HG03558 (cell line): ENCODE data around the gene TET3.
A peak's percentile ranks its signal among the peaks of the same experiment; 100 is the strongest.

Source experiments
- ATAC-seq: cut with Tn5 transposase; IDR thresholded peaks from one replicate; pipeline ENCODE4 v1.9.1; 2021; ENCODE audit warnings: moderate number of reproducible peaks; ENCODE audit not compliant: unreplicated experiment; ENCODE audit errors: extremely low read depth

The TET3 gene

GRCh38 chr2:73985308-73986084, 786 bp downstream of the TET3 start:
- peak; percentile 34 for ATAC-seq

- no peak for ATAC-seq
These were observed 1.5 kb downstream of the TET3 start for GRCh38 chr2:73986085-73986681.

- ATAC-seq = no peak
These were observed 2.6 kb downstream of the TET3 start for GRCh38 chr2:73987109-73987947.

GRCh38 chr2:73987948-73988700, 3.4 kb downstream of the TET3 start:
- ATAC-seq = no peak

GRCh38 chr2:73989972-73990371, 5.3 kb downstream of the TET3 start:
- no peak for ATAC-seq

GRCh38 chr2:73990531-73990930, 5.8 kb downstream of the TET3 start:
- ATAC-seq = no peak

GRCh38 chr2:73992036-73992435, 7.3 kb downstream of the TET3 start:
- ATAC-seq = no peak

GRCh38 chr2:73993376-73993775, 8.7 kb downstream of the TET3 start:
- ATAC-seq = no peak

GRCh38 chr2:73993778-73994177, 9.1 kb downstream of the TET3 start:
- no peak for ATAC-seq

- ATAC-seq = no peak
These were observed 9.6 kb downstream of the TET3 start for GRCh38 chr2:73994178-73994831.

GRCh38 chr2:73995810-73996209, 11.1 kb downstream of the TET3 start:
- no peak for ATAC-seq

- no peak for ATAC-seq
These were observed 13.1 kb downstream of the TET3 start for GRCh38 chr2:73997813-73998212.

- ATAC-seq = no peak
These were observed 13.7 kb downstream of the TET3 start for GRCh38 chr2:73998451-73998850.

GRCh38 chr2:73998933-73999332, 14.2 kb downstream of the TET3 start:
- ATAC-seq = no peak

GRCh38 chr2:73999881-74000597, 15.3 kb downstream of the TET3 start:
- ATAC-seq = no peak

GRCh38 chr2:74000666-74001065, 16.0 kb downstream of the TET3 start:
- ATAC-seq = no peak

- no peak for ATAC-seq
These were observed 16.4 kb downstream of the TET3 start for GRCh38 chr2:74001121-74001520.

- peak; percentile 30 for ATAC-seq
These were observed 17.2 kb downstream of the TET3 start for GRCh38 chr2:74001781-74002504.
